Ureter (tissue), 1 donor: ENCODE results near the gene LNX2. TPM values are rescaled to one million over a fixed set of nuclear protein-coding genes. Genes with fewer than 3 reads are reported as not detected.

Source experiments
- DNase-seq: peaks from one replicate; pipeline ENCODE4 v3.0.0-alpha.2; 2020; ENCODE audit warnings: low spot score
- total RNA-seq: library from RNA; stranded (reverse); gene quantifications from one replicate; pipeline ENCODE4 v1.2.4, GENCODE V29; 2023
- donor health status: DM: yes; HTN: yes; CAD: no.

LNX2 gene
- total RNA-seq, 1 donor from 2014 or later = 15.0 TPM

- no peak for DNase-seq
Observed at GRCh38 chr13:27504868-27505194, 115.5 kb downstream of the LNX2 start.

GRCh38 chr13:27504128-27504867 lies 116.0 kb downstream of the LNX2 start:
- DNase-seq = no peak

- DNase-seq = no peak
Observed at GRCh38 chr13:27500806-27501534, 119.4 kb downstream of the LNX2 start.

- DNase-seq = no peak
Observed at GRCh38 chr13:27497563-27498230, 122.6 kb downstream of the LNX2 start.

- no peak for DNase-seq
Observed at GRCh38 chr13:27496536-27497273, 123.6 kb downstream of the LNX2 start.

- no peak for DNase-seq
Observed at GRCh38 chr13:27496006-27496405, 124.3 kb downstream of the LNX2 start.

Other genes starting within 250 kb of the LNX2 start
- 76.2 TPM for gene GTF3A, start 195.9 kb downstream of the LNX2 start, total RNA-seq
- 65.9 TPM for gene MTIF3, start 170.0 kb downstream of the LNX2 start, total RNA-seq
- 120 TPM for gene POLR1D, start 1.4 kb upstream of the LNX2 start, total RNA-seq
- not detected for gene GSX1, start 172.0 kb upstream of the LNX2 start, total RNA-seq